Dedifferentiated amniotic fluid mesenchymal stem cell (primary cell): Measurements from ENCODE around the gene KRT37.
"Not testable (repeated sequence)": the region's sequence is repeated elsewhere in the genome, so short reads cannot be mapped to it uniquely, and the experiment has no call there.

Experiments
- DNase-seq: peaks from one replicate; pipeline ENCODE4 v3.0.0-alpha.2; 2016; ENCODE audit errors: extremely low spot score

Gene KRT37

GRCh38 chr17:41434415-41434814 lies 10.0 kb upstream of the KRT37 start:
- no peak for DNase-seq

DNA sequence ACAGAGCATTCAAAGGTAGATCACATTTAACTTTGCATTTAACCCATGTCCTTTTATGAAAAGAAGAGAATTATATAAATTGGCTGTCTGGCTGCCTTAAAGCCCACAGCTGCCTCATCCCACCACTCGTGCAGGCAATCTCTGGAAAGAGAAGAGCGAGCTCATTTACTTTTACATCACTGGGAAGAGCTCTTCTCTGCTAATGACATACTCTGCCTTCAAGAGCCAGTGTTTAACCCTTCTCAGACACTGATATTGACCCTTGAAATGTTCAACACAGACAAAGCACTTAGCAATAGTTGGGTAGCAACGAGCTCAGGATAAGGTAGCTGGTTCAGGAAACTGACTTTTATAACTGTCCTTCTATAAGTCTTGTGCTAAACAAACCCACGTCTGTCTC lies 9.6 kb upstream of the KRT37 start:
- no peak for DNase-seq

DNA sequence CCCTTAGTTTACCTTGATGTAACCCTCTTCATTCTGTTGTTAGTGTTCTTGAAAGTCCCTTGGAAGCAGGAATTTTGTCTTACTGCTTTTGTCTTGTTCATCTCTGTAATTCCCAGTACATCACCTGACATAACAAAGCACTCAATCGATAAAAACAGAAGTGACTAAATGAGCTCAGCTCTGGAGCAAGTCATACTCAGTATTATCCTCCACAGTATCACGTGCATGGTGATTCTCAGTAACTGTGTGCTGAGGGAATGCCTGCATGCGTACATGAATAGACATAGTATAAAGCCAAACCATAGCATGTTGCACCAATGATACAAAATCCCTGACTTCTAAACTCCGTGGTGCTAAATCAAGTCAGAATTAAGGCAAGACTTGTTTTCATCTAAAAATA lies 9.2 kb upstream of the KRT37 start:
- DNase-seq = no peak

GRCh38 chr17:41430376-41430775 lies 6.0 kb upstream of the KRT37 start:
- not testable (repeated sequence) for DNase-seq

GRCh38 chr17:41429667-41430066 lies 5.3 kb upstream of the KRT37 start:
- no peak for DNase-seq

DNA sequence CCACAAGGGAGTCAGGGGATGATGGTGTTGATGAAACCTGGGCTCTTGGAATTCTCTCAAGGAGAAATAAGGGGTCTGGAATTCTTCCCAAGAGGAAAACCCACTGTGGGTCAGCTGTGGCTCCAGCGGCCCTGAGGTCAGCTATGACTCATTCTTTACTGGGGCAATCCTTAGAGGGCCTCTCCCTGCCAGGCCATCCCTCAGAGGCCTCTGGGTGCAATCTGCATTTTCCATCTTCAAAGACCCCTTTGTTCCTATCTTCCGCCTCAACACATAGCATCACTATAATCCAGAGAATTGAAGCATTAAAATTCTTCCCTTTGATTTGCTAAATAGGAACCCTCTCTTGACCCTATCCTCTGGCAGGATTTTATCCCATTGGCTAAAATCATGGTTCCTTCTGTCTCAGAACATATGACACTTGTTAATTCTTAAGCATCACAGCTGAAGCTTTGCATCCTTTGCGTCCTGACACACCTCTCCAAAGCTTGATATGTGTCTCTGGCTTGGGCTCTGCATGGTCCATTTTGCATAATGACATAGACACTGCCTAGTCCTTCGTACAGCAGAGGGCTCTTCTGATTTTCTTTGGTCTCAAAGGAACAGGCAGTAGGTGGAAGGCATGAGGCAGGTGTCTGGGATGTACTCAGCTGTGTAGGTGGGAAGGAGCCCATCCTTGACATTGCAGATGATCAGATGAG lies 4.4 kb upstream of the KRT37 start:
- DNase-seq = no peak

GRCh38 chr17:41422586-41422985 lies 1.8 kb downstream of the KRT37 start:
- not testable (repeated sequence) for DNase-seq

DNA sequence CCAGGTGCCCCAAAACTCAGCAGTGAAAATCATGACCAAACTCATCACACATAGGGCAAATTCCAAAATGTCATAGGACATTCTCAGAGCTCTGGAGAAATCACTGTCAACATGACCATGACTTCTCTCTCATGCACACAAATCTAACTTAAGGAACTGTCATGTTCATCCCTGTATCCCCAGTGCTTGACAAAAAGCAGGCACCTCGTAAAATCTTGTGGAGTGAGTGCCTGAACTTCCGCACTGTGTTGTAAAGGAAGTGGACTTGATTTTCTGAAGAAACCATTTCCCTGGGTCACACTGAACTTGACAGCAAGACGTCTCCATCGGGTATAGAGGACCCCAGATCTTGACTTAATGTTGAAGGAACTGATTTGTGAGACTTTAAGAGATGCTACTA lies 2.8 kb downstream of the KRT37 start:
- DNase-seq = no peak

DNA sequence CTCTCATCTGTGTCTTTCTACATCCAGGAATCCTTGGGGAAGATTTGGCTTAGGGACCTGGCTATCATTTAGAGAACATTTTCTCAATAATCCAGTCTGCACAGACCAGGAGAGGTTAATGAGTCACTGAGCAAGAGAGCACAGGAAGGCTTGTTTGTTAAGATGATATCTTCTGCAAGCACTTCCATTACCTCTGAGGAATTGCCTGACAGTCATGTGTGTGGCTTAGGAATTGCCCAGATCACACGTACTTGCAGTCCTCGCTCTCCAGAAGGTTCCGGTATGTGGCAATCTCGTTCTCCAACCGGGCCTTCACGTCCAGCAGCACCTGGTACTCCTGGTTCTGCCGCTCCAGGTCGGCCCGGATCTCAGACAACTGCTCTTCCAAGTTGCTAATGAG lies 3.3 kb downstream of the KRT37 start:
- DNase-seq = no peak

DNA sequence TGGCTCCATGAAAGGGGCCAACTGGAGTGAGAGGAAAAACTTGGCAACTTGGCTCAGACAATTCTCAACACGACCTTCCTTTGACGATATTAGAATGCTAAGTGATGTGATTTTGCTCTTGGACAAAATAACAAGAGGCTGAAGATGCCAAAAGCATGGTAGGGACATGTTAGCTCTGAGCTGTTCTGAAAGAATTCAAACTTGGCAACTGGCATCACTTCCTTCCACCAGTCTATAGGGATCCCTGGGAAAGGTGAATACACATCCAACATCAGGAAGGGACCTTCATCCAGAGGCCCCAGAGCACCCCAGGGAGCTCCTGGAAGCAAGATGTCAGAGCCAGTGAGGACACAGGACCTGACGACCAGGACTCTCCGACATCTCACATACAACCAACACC lies 4.3 kb downstream of the KRT37 start:
- no peak for DNase-seq

GRCh38 chr17:41419716-41420115 lies 4.7 kb downstream of the KRT37 start:
- DNase-seq = no peak

DNA sequence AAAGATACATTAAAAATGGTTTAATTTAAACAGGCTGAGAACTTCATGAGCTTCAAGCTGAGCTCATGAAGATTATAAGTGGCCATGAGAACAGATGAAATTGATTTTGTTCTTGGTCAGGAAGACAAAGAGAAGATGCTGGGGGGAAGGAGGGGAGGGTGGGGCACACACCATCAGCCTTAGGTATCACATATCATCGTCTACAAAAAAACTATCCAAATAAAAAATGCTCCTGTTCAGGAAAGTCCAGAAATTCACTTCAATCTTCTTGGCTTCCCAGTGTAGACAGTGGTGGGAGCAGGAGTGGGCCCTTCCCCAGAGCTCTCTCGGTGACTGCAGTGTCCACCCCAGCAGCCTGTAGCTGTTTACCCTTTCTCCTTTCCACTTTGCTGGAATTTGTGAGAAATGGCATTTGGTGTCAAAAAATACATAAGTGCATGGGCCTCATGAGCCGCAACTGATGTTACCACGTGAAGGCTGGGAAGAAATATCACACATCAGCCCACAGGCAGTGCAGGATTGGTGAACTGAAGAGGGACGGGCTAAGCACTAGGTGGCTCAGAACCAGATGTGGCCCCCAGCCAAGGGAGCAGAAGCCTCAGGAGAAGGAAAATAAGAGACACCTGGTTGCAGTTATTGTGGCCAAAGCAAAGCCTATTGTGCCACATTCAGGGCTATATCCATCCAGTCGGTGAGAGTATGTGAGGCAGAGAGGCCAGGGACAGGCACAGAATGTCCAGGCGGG lies 6.1 kb downstream of the KRT37 start:
- DNase-seq = no peak

DNA sequence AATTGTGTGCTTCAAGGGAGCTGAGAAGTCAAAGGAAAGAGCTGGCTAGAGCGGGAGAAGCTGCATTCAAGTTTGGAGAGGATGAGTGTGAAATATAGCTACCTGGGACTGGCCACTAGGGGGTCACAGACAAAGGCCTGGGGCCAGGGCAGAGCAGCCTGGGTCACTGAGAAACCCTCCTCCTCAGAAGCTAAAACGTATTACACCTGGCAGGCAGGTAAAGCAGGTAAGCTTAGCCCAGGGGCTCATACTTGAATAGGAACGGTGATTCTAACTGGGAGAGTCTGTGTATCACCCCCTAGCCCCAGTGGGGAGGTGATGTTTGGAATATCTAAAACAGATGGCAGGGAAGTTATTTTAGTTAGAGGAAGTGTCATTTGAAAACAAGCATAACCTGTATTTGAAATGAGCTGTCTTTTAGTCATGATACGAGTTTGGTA lies 6.8 kb downstream of the KRT37 start:
- DNase-seq = no peak

GRCh38 chr17:41417127-41417526 lies 7.3 kb downstream of the KRT37 start:
- no peak for DNase-seq

DNA sequence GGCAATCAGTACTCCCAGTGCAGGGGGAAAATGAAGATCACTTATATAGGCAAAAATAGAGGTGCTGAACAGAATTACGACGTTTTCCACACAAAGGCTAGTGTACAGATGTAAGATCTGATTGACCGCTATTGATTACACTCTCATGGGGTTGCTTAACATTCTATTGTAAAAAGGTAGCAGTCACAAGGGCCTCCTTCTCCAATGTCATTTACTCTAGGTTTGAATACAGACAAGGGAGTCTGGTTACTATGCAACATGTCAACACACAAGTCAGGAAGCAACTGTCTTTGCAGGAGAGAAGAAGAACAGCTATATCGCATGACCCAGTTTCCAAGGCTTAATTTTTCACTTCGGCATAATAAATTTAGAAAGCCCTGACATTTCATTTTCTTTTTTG lies 7.9 kb downstream of the KRT37 start:
- no peak for DNase-seq

- no peak for DNase-seq
Measured at GRCh38 chr17:41415833-41416335, 8.5 kb downstream of the KRT37 start.

DNA sequence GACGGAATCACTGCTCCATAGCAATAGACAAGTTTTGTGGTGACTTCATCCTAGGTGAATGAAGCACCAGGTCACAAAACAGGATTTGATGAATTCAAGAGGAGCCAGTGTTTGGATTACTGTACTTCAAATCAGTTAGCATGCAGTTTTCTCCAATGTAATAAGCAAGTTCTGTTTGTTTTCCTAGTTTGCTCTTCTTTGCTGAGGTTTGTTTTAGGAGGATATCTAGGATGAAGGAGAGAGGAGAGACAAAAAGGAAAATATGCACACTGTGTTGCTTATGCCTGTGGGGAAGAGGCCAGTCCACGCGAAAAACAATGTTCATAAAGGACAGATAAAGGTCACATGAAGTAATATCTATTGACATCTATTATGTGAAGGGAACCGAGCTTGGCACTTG lies 9.0 kb downstream of the KRT37 start:
- no peak for DNase-seq

DNA sequence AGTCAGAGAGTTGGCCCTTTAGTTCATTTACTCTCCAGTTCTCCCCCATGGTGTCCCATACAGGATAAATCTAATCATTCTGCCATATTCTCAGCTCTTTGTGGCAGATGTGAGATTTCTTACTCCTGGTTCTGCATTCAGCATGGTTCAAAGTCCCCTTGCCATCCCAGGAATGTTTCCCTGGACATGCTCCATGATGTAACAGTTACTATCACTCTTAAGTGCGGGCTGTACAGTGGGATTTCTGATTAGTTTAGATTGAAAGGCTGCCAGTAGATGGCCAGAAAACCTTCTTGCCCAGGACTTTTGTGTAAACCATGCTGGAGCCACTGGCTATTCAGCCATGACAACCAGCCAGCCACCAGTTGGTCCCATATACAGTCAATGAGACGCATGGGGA lies 10.4 kb downstream of the KRT37 start:
- no peak for DNase-seq

DNA sequence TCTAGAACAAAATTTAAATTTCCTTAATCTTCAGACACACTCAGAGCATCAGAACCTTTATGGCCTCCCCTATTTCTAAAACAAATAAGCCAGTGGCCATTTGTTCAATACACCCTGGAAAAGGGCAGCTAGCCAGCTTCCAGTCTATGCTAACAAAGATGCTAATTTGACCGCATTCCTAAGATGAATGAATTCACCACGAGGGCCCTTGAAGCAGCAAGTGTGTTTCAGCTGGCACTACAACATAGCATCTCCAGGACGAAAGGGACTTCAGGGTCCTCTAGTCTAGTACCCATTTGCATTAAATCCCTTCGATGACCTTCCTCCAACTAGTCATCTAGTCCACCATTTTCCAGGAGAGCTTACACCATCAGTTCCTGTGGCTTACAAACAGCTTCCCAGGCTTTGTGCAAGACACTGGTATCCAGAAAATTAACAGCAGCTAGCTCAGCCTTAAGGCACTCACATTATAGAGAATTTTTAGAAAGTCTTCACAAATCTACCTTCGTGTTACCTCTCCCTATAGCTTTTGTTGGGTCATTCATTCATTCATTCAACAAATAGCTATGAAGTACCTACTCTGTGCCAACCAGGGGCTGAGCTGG lies 10.9 kb downstream of the KRT37 start:
- DNase-seq = no peak

DNA sequence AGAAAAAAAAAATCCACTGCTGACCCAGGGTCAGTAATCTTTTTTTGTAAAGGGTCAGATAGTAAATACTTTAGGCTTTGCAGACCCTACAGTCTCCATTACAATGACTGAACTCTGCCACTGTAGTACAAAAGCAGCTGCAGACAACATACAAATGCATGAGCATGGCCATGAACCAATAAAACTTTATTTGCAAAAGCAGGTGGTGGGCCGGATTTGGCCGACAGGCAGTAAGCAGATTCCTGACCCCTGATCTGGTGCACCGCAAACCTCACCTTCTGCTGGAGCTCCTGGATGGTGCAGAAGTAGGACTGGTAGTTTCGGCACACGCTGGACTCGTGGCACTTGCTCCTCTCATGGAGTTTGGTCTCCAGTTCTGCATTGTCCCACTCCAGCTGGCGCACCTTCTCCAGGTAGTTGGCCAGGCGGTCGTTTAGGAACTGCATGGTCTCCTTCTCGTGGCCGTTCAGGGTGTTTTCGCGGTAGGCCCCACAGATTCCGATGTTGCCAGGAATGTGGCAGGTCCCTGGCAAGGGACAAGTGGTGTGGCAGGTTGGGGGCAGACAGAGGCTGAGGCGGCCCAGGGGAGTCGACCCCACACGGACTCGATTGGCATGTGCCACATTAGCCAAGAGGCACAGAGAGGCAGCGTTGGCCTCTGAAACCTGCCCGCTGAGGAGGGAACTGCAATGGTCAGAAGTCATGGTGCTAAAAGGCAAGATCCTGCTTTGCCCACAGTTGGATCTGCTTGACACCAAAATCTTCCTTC lies 13.1 kb downstream of the KRT37 start:
- no peak for DNase-seq

DNA sequence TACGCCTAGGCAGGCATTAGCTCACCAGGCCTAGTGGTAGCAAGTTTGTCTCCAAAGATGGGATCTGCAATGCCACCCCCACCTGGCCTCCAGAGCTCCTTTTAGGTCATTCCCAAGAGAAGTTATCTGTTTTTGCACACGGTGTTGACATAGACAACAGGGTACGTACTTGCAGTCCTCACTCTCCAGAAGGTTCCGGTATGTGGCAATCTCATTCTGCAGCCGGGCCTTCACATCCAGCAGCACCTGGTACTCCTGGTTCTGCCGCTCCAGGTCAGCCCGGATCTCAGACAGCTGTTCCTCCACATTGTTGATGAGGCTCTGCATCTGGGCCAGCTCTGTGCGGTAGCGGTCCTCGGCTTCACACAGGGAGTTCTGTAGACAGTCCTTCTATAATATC lies 17.2 kb downstream of the KRT37 start:
- DNase-seq = no peak

- no peak for DNase-seq
Measured at GRCh38 chr17:41406205-41406604, 18.2 kb downstream of the KRT37 start.
